Natural killer cell treated with Interleukin-12 subunit alpha and Interleukin-12 subunit beta and Interleukin-15 and Interleukin-18, amount 100 ng/mL, for 72 hours (primary cell): ENCODE results near the gene NUP188. TPM values are rescaled to one million over a fixed set of nuclear protein-coding genes. Genes with fewer than 3 reads are reported as not detected.

Source experiments
- ATAC-seq, 2 donors: fragments of 150-1000 bp; cut with Tn5 transposase in 1 of 2; sonication (Bioruptor Pico), chemical (Tn5 transposase) in 1 of 2; 2 replicates each; pipeline ENCODE4 v1.10.0; 2021
- DNase-seq: peaks from one replicate; pipeline ENCODE4 v3.0.0; 2022; ENCODE audit warnings: low spot score
- H3K27ac Mint-ChIP-seq, 2 donors: 1 replicate in 1 of 2; 2 replicates in 1 of 2; pipeline ENCODE4 v1.8.0; 2022; ENCODE audit warnings: mixed read lengths in 2 of 2, mild to moderate bottlenecking in 1 of 2, moderate library complexity in 1 of 2
- H3K27me3 Mint-ChIP-seq, 2 donors: 1 replicate in 1 of 2; 2 replicates in 1 of 2; pipeline ENCODE4 v1.8.0; 2022; ENCODE audit warnings: mixed read lengths in 2 of 2
- H3K36me3 Mint-ChIP-seq: one replicate; pipeline ENCODE4 v1.8.0; 2022; ENCODE audit warnings: mixed read lengths
- H3K4me1 Mint-ChIP-seq, 2 donors: 1 replicate in 1 of 2; 2 replicates in 1 of 2; pipeline ENCODE4 v1.8.0; 2022; ENCODE audit warnings: low read depth in 2 of 2, mixed read lengths in 2 of 2, mild to moderate bottlenecking in 1 of 2
- H3K4me3 Mint-ChIP-seq: one replicate; pipeline ENCODE4 v1.8.0; 2022; ENCODE audit warnings: mixed read lengths
- H3K9me3 Mint-ChIP-seq: 2 replicates; pipeline ENCODE4 v1.8.0; 2022; ENCODE audit warnings: mixed read lengths
- total RNA-seq, 2 donors: library from RNA; stranded (reverse); gene quantifications; one replicate each; pipeline ENCODE4 v1.2.3, GENCODE V29; 2022

The NUP188 gene
- total RNA-seq, 2 donors from 2014 or later, result 103 to 143 TPM

DNA sequence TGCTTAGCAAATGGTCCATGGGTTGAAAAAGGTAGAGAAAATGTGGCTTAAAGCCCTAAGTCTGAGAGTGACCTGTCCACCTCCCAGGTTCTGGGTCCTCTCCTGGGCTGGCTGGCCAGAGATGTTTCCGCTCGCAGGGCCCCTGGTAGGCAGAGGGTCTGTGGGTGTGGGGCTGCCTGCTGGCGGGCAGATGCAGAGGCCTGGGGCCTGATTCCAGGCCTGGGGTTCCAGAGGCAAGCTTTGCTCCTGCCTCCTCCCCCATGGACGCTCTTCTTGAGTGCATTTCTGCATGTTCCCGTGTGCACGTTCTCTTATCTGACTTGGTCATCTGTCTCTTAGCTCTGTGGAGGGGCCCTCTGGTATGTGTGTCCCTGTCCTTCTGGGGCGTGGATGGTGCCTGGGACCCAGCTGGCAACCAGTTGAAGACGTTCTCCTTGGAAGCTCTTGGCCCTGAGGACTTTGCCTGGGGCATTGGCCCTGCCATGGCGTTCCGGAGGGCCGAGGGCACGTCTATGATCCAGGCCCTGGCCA lies 92.7 kb downstream of the NUP188 start:
- no peak overlapping the region for H3K27ac Mint-ChIP-seq
- H3K36me3 Mint-ChIP-seq, result no peaks in the 10 kb centered on the region
- no peaks in the 10 kb centered on the region for H3K27me3 Mint-ChIP-seq
- H3K4me1 Mint-ChIP-seq, result peaks cover 17 to 25% of the 10 kb centered on the region in 2 donors
- ATAC-seq (no peak), DNase-seq (no peak)
- H3K4me3 Mint-ChIP-seq, result no peak overlapping the region
- no peaks in the 10 kb centered on the region for H3K9me3 Mint-ChIP-seq

DNA sequence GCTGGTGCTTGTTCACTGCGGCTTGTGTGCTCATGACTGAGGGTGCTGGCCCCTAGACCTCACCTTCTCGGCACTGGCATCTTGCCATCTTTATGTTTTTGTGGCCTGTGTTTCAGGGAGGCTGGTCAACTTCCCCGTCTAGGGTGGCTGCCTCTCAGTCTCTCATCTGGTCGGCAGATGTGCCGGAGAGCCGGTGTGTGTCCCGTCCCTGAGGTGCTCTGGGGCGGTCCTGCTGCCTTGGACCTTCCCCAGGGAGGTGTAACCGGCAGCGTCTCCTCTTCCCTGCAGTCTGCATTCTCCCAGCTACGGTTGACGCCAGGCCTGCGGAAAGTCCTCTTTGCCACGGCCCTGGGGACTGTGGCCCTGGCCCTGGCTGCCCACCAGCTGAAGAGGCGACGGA lies 94.5 kb downstream of the NUP188 start:
- Mint-ChIP-seq H3K27ac (no peak overlapping the region), H3K36me3 (no peaks in the 10 kb centered on the region)
- no peak for ATAC-seq

DNA sequence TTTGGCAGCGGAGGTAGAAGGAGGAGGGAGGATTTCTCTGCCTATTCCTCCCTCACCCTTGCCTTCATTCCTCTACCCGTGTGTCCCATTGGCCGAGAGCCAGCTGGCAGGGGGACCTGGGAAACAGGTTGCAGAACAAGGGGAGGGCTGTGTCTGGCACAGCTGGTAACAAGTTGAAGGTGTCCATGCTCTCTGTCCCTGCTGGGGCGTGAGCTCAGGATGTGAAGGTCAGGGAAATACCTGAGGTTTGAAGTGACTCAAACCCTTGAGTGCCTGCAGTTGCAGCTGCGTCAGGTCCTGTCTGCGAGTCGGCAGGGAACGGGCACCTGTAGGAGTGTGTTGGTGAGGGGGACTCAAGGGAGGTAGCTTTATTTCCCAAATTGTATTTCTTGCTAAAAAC lies 105.1 kb downstream of the NUP188 start:
- no peaks in the 10 kb centered on the region for H3K4me1 Mint-ChIP-seq
- ATAC-seq, result no peak
- H3K27me3 Mint-ChIP-seq, result no peaks in the 10 kb centered on the region

More for the DNA sequence above, 94.5 kb downstream of the NUP188 start:
- H3K4me3 Mint-ChIP-seq, result no peak overlapping the region
- H3K27me3 Mint-ChIP-seq, result no peaks in the 10 kb centered on the region
- no peaks in the 10 kb centered on the region for H3K9me3 Mint-ChIP-seq
- no peak for DNase-seq
- H3K4me1 Mint-ChIP-seq, result peaks cover 5 to 17% of the 10 kb centered on the region in 2 donors

DNA sequence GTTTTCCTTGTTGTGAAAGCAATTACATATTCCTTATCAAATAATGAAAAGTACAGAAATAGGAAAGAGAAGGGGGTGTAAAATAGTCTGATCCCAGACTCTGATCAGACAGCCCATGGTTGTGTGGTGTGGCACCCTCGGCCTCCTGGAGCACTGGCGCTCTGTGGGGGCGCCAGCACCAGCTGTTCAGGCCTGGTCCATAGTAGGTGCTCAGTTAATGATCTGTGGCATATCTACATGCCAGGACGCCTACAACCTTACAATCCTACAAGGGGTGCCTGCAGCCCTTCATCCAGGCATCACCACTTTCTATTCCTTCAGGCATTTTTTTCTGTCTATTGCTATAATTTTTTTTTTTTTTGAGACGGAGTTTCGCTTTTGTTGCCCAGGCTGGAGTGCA lies 105.5 kb downstream of the NUP188 start:
- Mint-ChIP-seq H3K4me3 (no peak overlapping the region), H3K36me3 (no peaks in the 10 kb centered on the region), H3K27me3 (no peaks in the 10 kb centered on the region), H3K4me1 (peaks cover 2% of the 10 kb centered on the region in 2 donors), H3K9me3 (no peaks in the 10 kb centered on the region), H3K27ac (no peak overlapping the region)
- ATAC-seq (no peak), DNase-seq (no peak)

More for the DNA sequence above, 105.1 kb downstream of the NUP188 start:
- DNase-seq, result no peak
- no peaks in the 10 kb centered on the region for H3K9me3 Mint-ChIP-seq
- H3K36me3 Mint-ChIP-seq, result no peaks in the 10 kb centered on the region
- no peak overlapping the region for H3K27ac Mint-ChIP-seq
- H3K4me3 Mint-ChIP-seq, result no peak overlapping the region

DNA sequence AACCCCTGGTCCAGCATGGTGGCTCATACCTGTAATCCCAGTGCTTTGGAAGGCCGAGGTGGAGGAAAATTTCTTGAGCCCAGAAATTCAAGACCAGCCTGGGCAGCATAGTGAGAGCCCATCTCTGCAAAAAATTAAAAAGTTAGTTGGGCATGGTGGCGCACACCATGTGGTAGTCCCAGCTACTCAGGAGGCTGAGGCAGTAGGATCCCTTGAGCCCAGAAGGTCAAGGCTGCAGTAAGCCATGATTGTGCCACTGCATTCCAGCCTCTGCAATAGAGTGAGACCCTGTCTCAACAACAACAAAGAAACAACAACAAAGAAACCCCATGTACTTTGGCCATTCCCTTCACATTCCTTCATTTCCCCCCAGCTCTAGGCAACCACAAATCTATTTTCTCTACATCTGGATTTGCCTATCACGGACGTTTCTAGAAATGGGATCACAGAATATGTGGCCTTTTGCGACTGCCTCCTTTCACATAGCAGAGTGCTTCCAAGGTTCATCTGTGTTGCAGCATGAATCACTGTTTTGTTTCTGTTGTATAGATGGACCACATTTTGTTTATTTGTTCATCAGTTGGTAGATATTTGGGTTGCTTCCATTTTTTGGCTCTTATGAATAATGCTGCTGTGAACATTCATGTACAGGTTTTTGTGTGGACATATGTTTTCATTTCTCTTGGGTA lies 106.8 kb downstream of the NUP188 start:
- Mint-ChIP-seq H3K4me3 (no peak overlapping the region), H3K36me3 (no peaks in the 10 kb centered on the region), H3K27me3 (no peaks in the 10 kb centered on the region)

More for the DNA sequence above, 106.8 kb downstream of the NUP188 start:
- H3K4me1 Mint-ChIP-seq, result peaks cover 4% of the 10 kb centered on the region in 2 donors
- ATAC-seq (no peak), DNase-seq (no peak)
- no peak overlapping the region for H3K27ac Mint-ChIP-seq
- H3K9me3 Mint-ChIP-seq, result no peaks in the 10 kb centered on the region

Other genes with a start within 250 kb of the NUP188 start
- 1 to 10 TPM; 7.0 to 8.0 TPM for gene PKN3, start 245.2 kb upstream of the NUP188 start, total RNA-seq
- gene ZDHHC12, start 223.6 kb upstream of the NUP188 start, total RNA-seq, result 10 to 100 TPM; 56.3 to 72.3 TPM
- gene ZER1, start 175.8 kb upstream of the NUP188 start, total RNA-seq, result 10 to 100 TPM; 21.5 to 22.4 TPM
- gene TBC1D13, start 160.4 kb upstream of the NUP188 start, total RNA-seq, result 10 to 100 TPM; 25.9 to 33.4 TPM
- 10 to 100 TPM; 18.4 to 23.7 TPM for gene ENDOG, start 129.2 kb upstream of the NUP188 start, total RNA-seq
- 100 to 1,000 TPM in 1 of 2 donors, 10 to 100 TPM in 1; 89.5 to 152 TPM for gene SPOUT1, start 117.9 kb upstream of the NUP188 start, total RNA-seq
- 10 to 100 TPM in 1 of 2 donors, 1 to 10 TPM in 1; 6.7 to 19.9 TPM for gene KYAT1, start 65.7 kb upstream of the NUP188 start, total RNA-seq
- 10 to 100 TPM; 25.6 to 28.2 TPM for gene LRRC8A, start 65.6 kb upstream of the NUP188 start, total RNA-seq
- gene PHYHD1, start 26.7 kb upstream of the NUP188 start, total RNA-seq, result 1 to 10 TPM in 1 of 2 donors, under 1 TPM in 1; 0.24 to 1.1 TPM
- gene DOLK, start 96 bp upstream of the NUP188 start, total RNA-seq, result 10 to 100 TPM in 1 of 2 donors, 1 to 10 TPM in 1; 8.7 to 11.5 TPM
- gene SH3GLB2, start 80.6 kb downstream of the NUP188 start, total RNA-seq, result 10 to 100 TPM; 57.8 to 99.0 TPM
- gene MIGA2, start 88.9 kb downstream of the NUP188 start, total RNA-seq, result 10 to 100 TPM; 42.4 to 82.6 TPM
- 10 to 100 TPM; 18.6 to 24.1 TPM for gene DOLPP1, start 133.4 kb downstream of the NUP188 start, total RNA-seq
- gene CRAT, start 163.1 kb downstream of the NUP188 start, total RNA-seq, result 10 to 100 TPM; 11.9 to 12.7 TPM
- 100 to 1,000 TPM in 1 of 2 donors, 10 to 100 TPM in 1; 75.7 to 133 TPM for gene PTPA, start 163.7 kb downstream of the NUP188 start, total RNA-seq
- 1 to 10 TPM in 1 of 2 donors, under 1 TPM in 1; 0.64 to 1.8 TPM for gene IER5L, start 230.6 kb downstream of the NUP188 start, total RNA-seq